Activated B cell treated with CpG ODN at 0.5 μM for 24 hours (primary cell): ENCODE data around the gene UBXN7. TPM values are rescaled to one million over a fixed set of nuclear protein-coding genes. Genes with fewer than 3 reads are reported as not detected.
"Not testable (repeated sequence)": the region's sequence is repeated elsewhere in the genome, so short reads cannot be mapped to it uniquely, and the experiment has no call there.

Source experiments
- ATAC-seq: fragments of 200-7000 bp; cut with Tn5 transposase; one replicate; pipeline ENCODE4 v1.10.0; 2021; ENCODE audit warnings: low read depth, mild to moderate bottlenecking, moderate library complexity
- CTCF ChIA-PET: fragments of 350-600 bp; sonication (Branson Sonifier 250); formaldehyde crosslinking; loops from one replicate; lab custom pipeline; 2021; ENCODE audit warnings: antibody characterized with exemption; lab: Charles Lee
- POLR2A ChIA-PET: fragments of 350-600 bp; sonication (Branson Sonifier 250); formaldehyde crosslinking; loops from one replicate; lab custom pipeline; 2021; ENCODE audit warnings: antibody characterized with exemption; lab: Charles Lee
- DNase-seq: peaks from one replicate; pipeline ENCODE4 v3.0.0; 2022
- H3K27ac Mint-ChIP-seq: one replicate; pipeline ENCODE4 v1.8.0; 2020; ENCODE audit warnings: mixed read lengths
- H3K27me3 Mint-ChIP-seq: one replicate; pipeline ENCODE4 v1.8.0; 2021; ENCODE audit warnings: mixed read lengths
- H3K36me3 Mint-ChIP-seq: one replicate; pipeline ENCODE4 v1.8.0; 2021; ENCODE audit warnings: low read depth, mixed read lengths
- H3K4me1 Mint-ChIP-seq: one replicate; pipeline ENCODE4 v1.8.0; 2021; ENCODE audit warnings: mixed read lengths
- H3K4me3 Mint-ChIP-seq: one replicate; pipeline ENCODE4 v1.8.0; 2020; ENCODE audit warnings: mild to moderate bottlenecking, mixed read lengths
- H3K9me3 Mint-ChIP-seq: one replicate; pipeline ENCODE4 v1.8.0; 2020; ENCODE audit warnings: mixed read lengths
- CTCF ChIP-seq: fragments of 200-600 bp; IDR thresholded peaks from one replicate; pipeline ENCODE4 v1.8.0; 2022; ENCODE audit warnings: antibody characterized with exemption, mild to moderate bottlenecking
- intact Hi-C: fragments of 100-400 bp; cut with micrococcal nuclease; formaldehyde crosslinking; loops from one replicate; pipeline ENCODE4 v1.15.1; 2024
- total RNA-seq: library from RNA; stranded (reverse); gene quantifications from 2 replicates; pipeline ENCODE4 v1.2.3, GENCODE V29; 2022

Gene UBXN7
- total RNA-seq, 1 donor from 2014 or later = 66.5 TPM

- no peak for ATAC-seq
- DNase-seq = no peak
- ChIA-PET POLR2A (no interaction called here), CTCF (no interaction called here)
- no peak overlapping the region for H3K4me3 Mint-ChIP-seq
- TF ChIP-seq CTCF = no peak
- H3K36me3 Mint-ChIP-seq = peaks cover 7% of the 10 kb centered on the region
- intact Hi-C loops = no loop called here
- no peak overlapping the region for H3K27ac Mint-ChIP-seq
- no peaks in the 10 kb centered on the region for H3K27me3 Mint-ChIP-seq
- no peaks in the 10 kb centered on the region for H3K4me1 Mint-ChIP-seq
- H3K9me3 Mint-ChIP-seq = peaks cover 4% of the 10 kb centered on the region
These were observed 31.6 kb upstream of the UBXN7 start for GRCh38 chr3:196463804-196464203.

GRCh38 chr3:196463478-196463756 lies 31.2 kb upstream of the UBXN7 start:
- ChIA-PET CTCF (no interaction called here), POLR2A (interaction anchor here (0.6 kb wide), 1 partner anchor 1279 kb away, joined by 3 read pairs; no protein-coding TSS in a partner anchor)

GRCh38 chr3:196462680-196463477 lies 30.7 kb upstream of the UBXN7 start:
- CTCF ChIA-PET, H3K4me3 Mint-ChIP-seq, H3K4me1 Mint-ChIP-seq, H3K27ac Mint-ChIP-seq, H3K36me3 Mint-ChIP-seq, H3K9me3 Mint-ChIP-seq, intact Hi-C loops, DNase-seq, ATAC-seq, H3K27me3 Mint-ChIP-seq: not testable (repeated sequence)
- POLR2A ChIA-PET = interaction anchor here (0.6 kb wide), 1 partner anchor 1280 kb away, joined by 3 read pairs; no protein-coding TSS in a partner anchor

More at GRCh38 chr3:196463478-196463756, 31.2 kb upstream of the UBXN7 start:
- ATAC-seq (no peak), DNase-seq (no peak)
- Mint-ChIP-seq H3K9me3 (peaks cover 4% of the 10 kb centered on the region), H3K27ac (no peak overlapping the region), H3K36me3 (peaks cover 5% of the 10 kb centered on the region), H3K4me1 (no peaks in the 10 kb centered on the region), H3K4me3 (no peak overlapping the region), H3K27me3 (no peaks in the 10 kb centered on the region)
- intact Hi-C loops = no loop called here
- no peak for TF ChIP-seq CTCF

- no peak for DNase-seq
- TF ChIP-seq CTCF = no peak
- intact Hi-C loops = no loop called here
- H3K9me3 Mint-ChIP-seq = peaks cover 4% of the 10 kb centered on the region
- ATAC-seq = no peak
- no peak overlapping the region for H3K27ac Mint-ChIP-seq
- peaks cover 3% of the 10 kb centered on the region for H3K4me1 Mint-ChIP-seq
- no peak overlapping the region for H3K4me3 Mint-ChIP-seq
- no peaks in the 10 kb centered on the region for H3K36me3 Mint-ChIP-seq
- CTCF ChIA-PET = no interaction called here
- POLR2A ChIA-PET = interaction anchor here (0.7 kb wide), 1 partner anchor 189 kb away, joined by 7 read pairs; no protein-coding TSS in a partner anchor
- H3K27me3 Mint-ChIP-seq = no peaks in the 10 kb centered on the region
These were observed 25.8 kb upstream of the UBXN7 start for GRCh38 chr3:196458063-196458462.

GRCh38 chr3:196457470-196457869 lies 25.2 kb upstream of the UBXN7 start:
- H3K27ac Mint-ChIP-seq, POLR2A ChIA-PET, H3K4me3 Mint-ChIP-seq, ATAC-seq, H3K4me1 Mint-ChIP-seq, intact Hi-C loops, H3K36me3 Mint-ChIP-seq, H3K27me3 Mint-ChIP-seq, DNase-seq, H3K9me3 Mint-ChIP-seq, CTCF ChIA-PET: not testable (repeated sequence)

- no peaks in the 10 kb centered on the region for H3K27me3 Mint-ChIP-seq
- no peak overlapping the region for H3K4me3 Mint-ChIP-seq
- no peak overlapping the region for H3K27ac Mint-ChIP-seq
- intact Hi-C loops = no loop called here
- H3K9me3 Mint-ChIP-seq = no peaks in the 10 kb centered on the region
- POLR2A ChIA-PET = no interaction called here
- no peak for DNase-seq
- no peak for TF ChIP-seq CTCF
- peaks cover 3% of the 10 kb centered on the region for H3K4me1 Mint-ChIP-seq
- ATAC-seq = no peak
- no peaks in the 10 kb centered on the region for H3K36me3 Mint-ChIP-seq
- CTCF ChIA-PET = no interaction called here
These were observed 22.7 kb upstream of the UBXN7 start for GRCh38 chr3:196454935-196455334.

GRCh38 chr3:196445391-196445790 lies 13.2 kb upstream of the UBXN7 start:
- ATAC-seq, H3K4me1 Mint-ChIP-seq, H3K36me3 Mint-ChIP-seq, H3K27me3 Mint-ChIP-seq, intact Hi-C loops, H3K27ac Mint-ChIP-seq, H3K9me3 Mint-ChIP-seq, DNase-seq, H3K4me3 Mint-ChIP-seq, POLR2A ChIA-PET, CTCF ChIA-PET: not testable (repeated sequence)
